ENCODE measurements around the gene RAD18.

The RAD18 gene

DNA sequence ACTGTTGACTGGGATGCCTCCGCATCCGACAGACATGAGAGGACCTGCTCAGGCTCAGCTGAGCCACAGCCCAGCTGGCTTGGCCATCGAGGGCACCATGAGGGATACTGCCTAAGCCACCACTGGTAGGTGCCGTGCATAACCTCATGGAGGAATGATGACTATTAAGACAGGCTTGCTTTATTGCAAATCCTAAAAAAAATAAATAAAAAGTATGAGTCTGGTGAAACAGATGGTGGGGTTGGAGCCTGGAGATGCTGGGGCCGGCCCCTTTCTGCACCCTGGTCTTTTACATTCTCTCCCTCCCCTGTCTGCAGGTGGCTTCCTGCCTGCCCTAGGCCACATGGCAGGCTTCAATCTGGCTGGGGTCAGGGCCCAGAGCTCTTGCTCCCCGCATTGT lies 24.0 kb upstream of the RAD18 start:
- no peak overlapping the region for H2AFZ ChIP-seq
- no peaks in the 10 kb centered on the region for H3K79me2 ChIP-seq
- H3K27me3 ChIP-seq (ENCODE audit: control insufficient read depth, insufficient read depth, low read length): no peaks in the 10 kb centered on the region
- no peak overlapping the region for H3K9ac ChIP-seq
- no peaks in the 10 kb centered on the region for H3K4me1 ChIP-seq
- H3K4me2 ChIP-seq (ENCODE audit: low read length): no peak overlapping the region
- H3K4me3 ChIP-seq (ENCODE audit: low read depth, low read length): no peak overlapping the region
- TF ChIP-seq, protein P1, sequence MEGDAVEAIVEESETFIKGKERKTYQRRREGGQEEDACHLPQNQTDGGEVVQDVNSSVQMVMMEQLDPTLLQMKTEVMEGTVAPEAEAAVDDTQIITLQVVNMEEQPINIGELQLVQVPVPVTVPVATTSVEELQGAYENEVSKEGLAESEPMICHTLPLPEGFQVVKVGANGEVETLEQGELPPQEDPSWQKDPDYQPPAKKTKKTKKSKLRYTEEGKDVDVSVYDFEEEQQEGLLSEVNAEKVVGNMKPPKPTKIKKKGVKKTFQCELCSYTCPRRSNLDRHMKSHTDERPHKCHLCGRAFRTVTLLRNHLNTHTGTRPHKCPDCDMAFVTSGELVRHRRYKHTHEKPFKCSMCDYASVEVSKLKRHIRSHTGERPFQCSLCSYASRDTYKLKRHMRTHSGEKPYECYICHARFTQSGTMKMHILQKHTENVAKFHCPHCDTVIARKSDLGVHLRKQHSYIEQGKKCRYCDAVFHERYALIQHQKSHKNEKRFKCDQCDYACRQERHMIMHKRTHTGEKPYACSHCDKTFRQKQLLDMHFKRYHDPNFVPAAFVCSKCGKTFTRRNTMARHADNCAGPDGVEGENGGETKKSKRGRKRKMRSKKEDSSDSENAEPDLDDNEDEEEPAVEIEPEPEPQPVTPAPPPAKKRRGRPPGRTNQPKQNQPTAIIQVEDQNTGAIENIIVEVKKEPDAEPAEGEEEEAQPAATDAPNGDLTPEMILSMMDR (IDR thresholded peaks at IDR 0.05): no peak
- H3K27ac ChIP-seq: no peak overlapping the region
- H3K9me3 ChIP-seq (ENCODE audit: control insufficient read depth, low read length): no peaks in the 10 kb centered on the region
- no peaks in the 10 kb centered on the region for H3K36me3 ChIP-seq (ENCODE audit: control insufficient read depth, insufficient read depth, low read length)

DNA sequence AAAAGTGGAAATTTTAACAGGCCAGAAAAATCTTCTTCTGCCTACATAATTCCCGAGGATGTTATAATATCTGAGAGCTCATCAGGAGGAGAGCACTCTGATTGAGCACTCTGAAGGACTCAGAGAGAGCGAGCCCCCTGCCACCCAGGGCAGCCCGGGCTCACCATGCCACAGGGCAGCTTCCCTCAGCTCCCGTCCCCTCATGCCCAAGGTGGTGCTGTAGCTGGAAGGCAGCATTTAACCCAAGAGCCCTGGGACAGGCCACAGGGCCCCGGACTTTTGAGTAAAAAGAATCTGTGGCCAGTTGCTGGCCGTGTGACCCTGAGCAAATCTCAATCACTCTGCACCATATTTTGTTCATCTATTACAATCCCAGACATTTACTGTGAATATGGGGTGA lies 23.5 kb upstream of the RAD18 start:
- no peak overlapping the region for H3K4me2 ChIP-seq (ENCODE audit: low read length)
- no peaks in the 10 kb centered on the region for H3K4me1 ChIP-seq
- H2AFZ ChIP-seq: no peak overlapping the region
- no peaks in the 10 kb centered on the region for H3K36me3 ChIP-seq (ENCODE audit: control insufficient read depth, insufficient read depth, low read length)
- no peaks in the 10 kb centered on the region for H3K27me3 ChIP-seq (ENCODE audit: control insufficient read depth, insufficient read depth, low read length)
- no peaks in the 10 kb centered on the region for H3K79me2 ChIP-seq
- H3K9me3 ChIP-seq (ENCODE audit: control insufficient read depth, low read length): no peaks in the 10 kb centered on the region
- H3K27ac ChIP-seq: no peak overlapping the region
- TF ChIP-seq, protein P1 (IDR thresholded peaks at IDR 0.05): no peak
- H3K9ac ChIP-seq: no peak overlapping the region
- no peak overlapping the region for H3K4me3 ChIP-seq (ENCODE audit: low read depth, low read length)

DNA sequence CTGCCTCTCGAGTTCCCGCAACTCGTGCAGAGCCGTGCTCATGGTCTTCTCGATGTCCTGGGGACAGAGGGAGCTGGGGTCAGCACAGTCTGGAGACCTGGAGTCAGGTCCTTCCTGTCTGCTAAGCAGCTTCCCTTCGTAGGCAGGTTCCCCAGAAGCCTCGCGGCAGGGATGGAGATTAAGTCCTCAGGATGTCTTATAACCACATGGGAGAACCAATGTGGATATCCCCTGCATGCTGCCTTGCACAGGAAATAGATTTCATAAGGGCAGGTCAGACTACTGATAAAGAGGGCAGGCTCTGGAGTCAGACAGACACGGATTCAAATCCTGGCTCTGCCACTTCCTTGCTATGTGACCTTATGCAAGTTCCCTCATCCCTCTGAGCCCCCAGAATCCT lies 22.6 kb upstream of the RAD18 start:
- no peak overlapping the region for H2AFZ ChIP-seq
- no peak overlapping the region for H3K9ac ChIP-seq
- no peaks in the 10 kb centered on the region for H3K9me3 ChIP-seq (ENCODE audit: control insufficient read depth, low read length)
- H3K4me1 ChIP-seq: no peaks in the 10 kb centered on the region
- H3K4me2 ChIP-seq (ENCODE audit: low read length): no peak overlapping the region
- no peaks in the 10 kb centered on the region for H3K79me2 ChIP-seq
- no peak overlapping the region for H3K27ac ChIP-seq
- no peaks in the 10 kb centered on the region for H3K27me3 ChIP-seq (ENCODE audit: control insufficient read depth, insufficient read depth, low read length)
- H3K4me3 ChIP-seq (ENCODE audit: low read depth, low read length): no peak overlapping the region
- no peaks in the 10 kb centered on the region for H3K36me3 ChIP-seq (ENCODE audit: control insufficient read depth, insufficient read depth, low read length)
- TF ChIP-seq, protein P1 (IDR thresholded peaks at IDR 0.05): no peak

DNA sequence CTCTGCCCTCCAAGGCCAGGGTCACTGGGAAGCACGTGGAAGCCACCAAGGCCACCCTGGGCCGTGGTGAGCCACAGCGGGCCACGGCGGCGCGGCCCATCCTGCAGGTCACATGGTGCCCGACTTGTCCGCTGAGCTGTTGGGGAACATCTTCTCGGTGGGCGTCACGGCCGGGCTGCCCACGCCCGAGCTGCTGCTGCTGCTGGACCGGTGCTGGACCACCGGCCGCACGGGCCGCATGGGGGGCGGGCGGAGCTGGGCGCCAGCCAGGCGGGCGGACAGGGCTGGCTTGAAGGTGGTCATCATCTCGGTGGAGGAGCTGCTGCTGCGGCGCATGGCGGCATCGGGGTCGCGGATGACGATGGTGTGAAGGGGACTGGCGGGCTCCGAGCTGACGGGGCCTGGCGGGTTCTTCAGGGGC lies 22.1 kb upstream of the RAD18 start:
- no peak overlapping the region for H3K4me3 ChIP-seq (ENCODE audit: low read depth, low read length)

DNA sequence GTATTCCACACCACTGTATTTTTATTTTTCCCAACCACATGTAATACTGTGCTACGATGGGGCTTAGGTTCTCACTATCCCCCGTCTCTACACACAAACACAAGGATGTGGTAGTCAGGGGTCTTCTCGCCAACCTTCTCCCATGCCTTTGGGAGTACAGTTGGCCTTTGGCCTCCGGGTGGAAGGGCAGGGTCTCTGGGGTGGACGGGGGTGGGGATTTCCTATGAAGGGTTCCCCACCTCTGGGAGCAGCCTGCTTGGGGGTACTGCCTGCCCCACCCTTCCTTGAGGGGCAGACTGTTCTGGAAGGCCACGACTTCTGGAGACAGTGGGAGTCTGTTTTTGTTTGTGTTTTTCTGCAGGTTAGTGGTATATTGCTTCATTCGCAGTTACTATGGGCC lies 21.3 kb upstream of the RAD18 start:
- Histone ChIP-seq H3K4me1 (no peaks in the 10 kb centered on the region), H2AFZ (no peak overlapping the region), H3K9ac (no peak overlapping the region), H3K36me3 (ENCODE audit: control insufficient read depth, insufficient read depth, low read length) (no peaks in the 10 kb centered on the region), H3K4me3 (ENCODE audit: low read depth, low read length) (no peak overlapping the region), H3K27me3 (ENCODE audit: control insufficient read depth, insufficient read depth, low read length) (no peaks in the 10 kb centered on the region), H3K9me3 (ENCODE audit: control insufficient read depth, low read length) (no peaks in the 10 kb centered on the region), H3K4me2 (ENCODE audit: low read length) (no peak overlapping the region), H3K79me2 (no peaks in the 10 kb centered on the region), H3K27ac (no peak overlapping the region)
- TF ChIP-seq, protein P1 (IDR thresholded peaks at IDR 0.05): no peak

More for the DNA sequence above, 22.1 kb upstream of the RAD18 start:
- Histone ChIP-seq H3K36me3 (ENCODE audit: control insufficient read depth, insufficient read depth, low read length) (no peaks in the 10 kb centered on the region), H3K9me3 (ENCODE audit: control insufficient read depth, low read length) (no peaks in the 10 kb centered on the region), H3K27ac (no peak overlapping the region), H2AFZ (no peak overlapping the region), H3K4me2 (ENCODE audit: low read length) (no peak overlapping the region), H3K27me3 (ENCODE audit: control insufficient read depth, insufficient read depth, low read length) (no peaks in the 10 kb centered on the region), H3K79me2 (no peaks in the 10 kb centered on the region), H3K9ac (no peak overlapping the region), H3K4me1 (no peaks in the 10 kb centered on the region)
- TF ChIP-seq, protein P1 (IDR thresholded peaks at IDR 0.05): no peak

Measured in parathyroid adenoma (tissue), 2 donors.